ENCODE measurements around the gene SPRY1. TPM values are rescaled to one million over a fixed set of nuclear protein-coding genes. Genes with fewer than 3 reads are reported as not detected.
A peak's percentile ranks its signal among the peaks of the same experiment; 100 is the strongest.

Gene SPRY1
- total RNA-seq, 8 experiments from 2014 or later: 3.0 to 28.7 (median 4.9) TPM

DNA sequence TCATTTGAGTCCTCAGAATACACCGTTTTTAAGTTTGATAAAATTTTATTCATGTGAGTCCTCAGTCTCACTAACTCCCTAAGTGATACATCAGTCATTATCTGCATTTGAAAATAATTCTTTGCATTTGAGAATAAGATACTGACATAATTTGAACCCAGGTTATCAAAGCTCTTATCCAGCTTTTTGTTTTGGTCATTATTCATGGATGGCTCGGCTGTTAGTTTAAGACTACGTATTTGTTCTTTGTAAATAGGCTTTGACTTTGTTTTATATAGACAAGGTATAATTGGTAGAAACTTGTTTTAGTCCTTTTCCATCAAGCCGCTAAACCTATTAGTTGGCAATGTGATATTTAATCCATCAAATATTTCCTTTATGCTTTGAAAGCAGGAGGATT lies 7.9 kb downstream of the SPRY1 start:
- peaks cover 0 to 20% of the 10 kb centered on the region in 2 donors for H3K4me1 ChIP-seq (replicated peaks in 1 of 2)
- in situ Hi-C loops (cut with MboI; ENCODE audit: low pct_unique_long_range_greater_than_20kb in 2 of 9, low sequenced_read_pairs in 9 of 9, unreplicated experiment in 9 of 9): loop anchor here in 1 of 9 experiments (25.0 kb wide), 1 partner anchor 258 kb away; no protein-coding TSS in a partner anchor
- no peak overlapping the region for H3K4me3 ChIP-seq
- ATAC-seq (replicated peaks in 6 of 8): no peak
- no peak overlapping the region for H3K27ac ChIP-seq
- WGBS, 10 experiments: 38 to 100% (median 82%) methylated on average over 1 to 4 of the region's 4 CpGs

DNA sequence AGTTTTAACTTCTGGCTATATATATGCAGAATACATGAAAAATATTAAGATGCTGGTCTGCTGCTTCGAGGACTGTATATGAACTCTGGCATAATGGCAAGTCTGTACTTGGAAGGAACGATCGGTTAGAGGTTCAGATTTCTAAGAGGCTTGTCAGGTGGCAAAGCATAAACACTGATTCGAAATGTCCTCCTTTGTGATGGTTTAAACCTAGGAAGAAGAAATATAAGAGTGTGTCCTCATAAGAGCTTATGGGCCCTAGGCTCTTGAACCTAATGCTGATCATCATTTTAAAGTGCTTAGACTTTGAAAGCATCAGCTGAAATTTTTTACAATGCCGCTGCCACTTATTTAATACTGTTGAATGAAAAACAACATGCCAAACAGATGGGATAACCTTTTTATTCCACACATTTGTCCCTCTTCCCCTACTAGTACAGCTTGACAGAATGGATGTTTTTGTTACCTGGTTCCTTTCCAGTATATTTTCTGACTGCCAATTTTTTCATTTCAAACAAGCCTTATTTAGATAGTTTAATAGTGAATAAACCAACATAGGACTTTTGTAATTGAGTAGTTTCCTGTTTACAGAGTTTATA lies 8.8 kb downstream of the SPRY1 start:
- in situ Hi-C loops (cut with MboI; ENCODE audit: low pct_unique_long_range_greater_than_20kb in 2 of 9, low sequenced_read_pairs in 9 of 9, unreplicated experiment in 9 of 9): loop anchor here in 1 of 9 experiments (25.0 kb wide), 1 partner anchor 257 kb away; no protein-coding TSS in a partner anchor
- no peak for ATAC-seq (replicated peaks in 6 of 8)
- peaks cover 0 to 20% of the 10 kb centered on the region in 2 donors for H3K4me1 ChIP-seq (replicated peaks in 1 of 2)
- 10 to 88% (median 41%) methylated on average over 1 to 5 of the region's 5 CpGs; no CpG with 5 or more reads in 2 of the 10 experiments for WGBS, 10 experiments
- no peak overlapping the region for H3K27ac ChIP-seq
- H3K4me3 ChIP-seq: no peak overlapping the region

DNA sequence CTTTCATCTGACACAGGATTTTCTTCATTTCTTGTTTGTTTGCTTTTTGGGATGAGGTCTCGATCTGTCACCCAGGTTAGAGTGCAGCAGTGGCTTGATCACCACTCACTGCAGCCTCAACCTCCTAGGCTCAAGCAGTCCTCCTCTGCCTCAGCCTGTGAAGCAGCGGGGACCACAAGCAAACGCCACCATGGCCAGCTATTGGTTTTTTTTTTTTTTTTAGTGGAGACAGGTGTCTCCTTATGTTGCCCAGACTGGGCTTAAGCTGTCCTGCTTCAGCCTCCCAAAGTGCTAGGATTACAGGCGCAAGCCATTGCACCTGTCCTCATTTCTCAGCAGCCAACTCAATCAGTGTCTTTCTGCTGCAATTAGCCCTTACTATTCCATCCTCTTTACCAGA lies 10.3 kb downstream of the SPRY1 start:
- no peak for ATAC-seq (replicated peaks in 6 of 8)
- H3K27ac ChIP-seq: no peak overlapping the region
- H3K4me1 ChIP-seq (replicated peaks in 1 of 2): peaks cover 0 to 12% of the 10 kb centered on the region in 2 donors
- H3K4me3 ChIP-seq: no peak overlapping the region
- 75 to 100% (median 93%) methylated on average over 1 to 4 of the region's 4 CpGs; no CpG with 5 or more reads in 3 of the 10 experiments for WGBS, 10 experiments
- in situ Hi-C loops (cut with MboI; ENCODE audit: low pct_unique_long_range_greater_than_20kb in 2 of 9, low sequenced_read_pairs in 9 of 9, unreplicated experiment in 9 of 9): loop anchor here in 1 of 9 experiments (25.0 kb wide), 1 partner anchor 255 kb away; no protein-coding TSS in a partner anchor

DNA sequence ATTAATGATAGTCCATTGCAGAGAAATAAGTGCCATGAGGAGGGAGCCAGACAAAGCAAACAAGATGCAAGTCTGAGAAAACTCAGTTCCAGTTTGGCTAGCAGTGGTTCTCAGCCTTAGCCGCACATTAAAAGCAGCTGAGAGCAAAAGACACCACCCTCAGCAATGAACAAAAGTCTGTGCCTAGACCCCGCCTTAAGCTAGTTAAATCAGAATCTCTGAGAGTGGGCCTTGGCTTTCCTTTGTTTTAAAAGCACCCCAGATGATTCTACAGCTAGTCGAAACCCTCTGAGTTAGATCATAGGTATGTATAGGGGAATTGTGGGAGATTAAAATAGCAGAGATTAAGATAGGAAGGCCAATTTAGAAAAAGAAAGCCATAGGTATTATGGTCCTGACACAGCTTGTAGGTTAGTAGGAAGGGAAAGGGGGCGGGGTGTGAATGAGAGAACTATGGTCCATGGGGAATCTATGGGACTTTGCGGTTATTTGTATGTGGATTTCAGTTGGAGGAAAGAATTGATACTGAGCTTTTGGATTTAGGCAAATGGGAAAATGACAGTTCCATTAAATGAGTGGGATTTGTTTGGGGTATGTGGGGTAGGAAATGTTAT lies 12.0 kb downstream of the SPRY1 start:
- ATAC-seq (replicated peaks in 6 of 8): peak in 1 of 8 experiments; percentile 80
- 37 to 100% (median 93%) methylated on average over 1 to 5 of the region's 5 CpGs; no CpG with 5 or more reads in 1 of the 10 experiments for WGBS, 10 experiments
- in situ Hi-C loops (cut with MboI; ENCODE audit: low pct_unique_long_range_greater_than_20kb in 2 of 9, low sequenced_read_pairs in 9 of 9, unreplicated experiment in 9 of 9): loop anchor here in 1 of 9 experiments (25.0 kb wide), 1 partner anchor 254 kb away; no protein-coding TSS in a partner anchor

DNA sequence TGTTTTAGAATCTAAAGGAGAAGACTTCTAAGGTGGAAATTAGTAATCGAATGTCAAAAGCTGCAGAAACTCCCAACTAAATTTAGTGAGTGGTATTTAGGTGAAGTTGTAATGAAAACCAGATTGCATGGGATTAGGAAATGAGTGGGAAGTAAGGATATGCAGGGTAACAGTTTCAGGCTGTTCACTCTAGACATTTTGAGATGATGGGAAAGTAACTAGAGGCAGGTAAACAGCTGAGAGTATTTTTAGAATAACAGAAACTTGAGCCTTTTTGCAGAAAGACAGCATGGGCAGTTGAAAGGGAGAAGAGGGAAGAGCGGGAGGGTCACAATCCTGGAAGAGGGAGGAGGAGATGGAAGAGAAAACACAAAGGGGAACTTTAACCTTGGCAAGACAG lies 12.7 kb downstream of the SPRY1 start:
- H3K27ac ChIP-seq: no peak overlapping the region
- H3K4me3 ChIP-seq: no peak overlapping the region
- ATAC-seq (replicated peaks in 6 of 8): no peak
- peaks cover 0 to 6% of the 10 kb centered on the region in 2 donors for H3K4me1 ChIP-seq (replicated peaks in 1 of 2)
- in situ Hi-C loops (cut with MboI; ENCODE audit: low pct_unique_long_range_greater_than_20kb in 2 of 9, low sequenced_read_pairs in 9 of 9, unreplicated experiment in 9 of 9): loop anchor here in 1 of 9 experiments (25.0 kb wide), 1 partner anchor 253 kb away; no protein-coding TSS in a partner anchor
- 6 to 100% (median 95%) methylated on average over 1 to 2 of the region's 2 CpGs; no CpG with 5 or more reads in 1 of the 10 experiments for WGBS, 10 experiments

More for the DNA sequence above, 12.0 kb downstream of the SPRY1 start:
- no peak overlapping the region for H3K4me3 ChIP-seq
- H3K4me1 ChIP-seq (replicated peaks in 1 of 2): peaks cover 0 to 6% of the 10 kb centered on the region in 2 donors
- H3K27ac ChIP-seq: no peak overlapping the region

DNA sequence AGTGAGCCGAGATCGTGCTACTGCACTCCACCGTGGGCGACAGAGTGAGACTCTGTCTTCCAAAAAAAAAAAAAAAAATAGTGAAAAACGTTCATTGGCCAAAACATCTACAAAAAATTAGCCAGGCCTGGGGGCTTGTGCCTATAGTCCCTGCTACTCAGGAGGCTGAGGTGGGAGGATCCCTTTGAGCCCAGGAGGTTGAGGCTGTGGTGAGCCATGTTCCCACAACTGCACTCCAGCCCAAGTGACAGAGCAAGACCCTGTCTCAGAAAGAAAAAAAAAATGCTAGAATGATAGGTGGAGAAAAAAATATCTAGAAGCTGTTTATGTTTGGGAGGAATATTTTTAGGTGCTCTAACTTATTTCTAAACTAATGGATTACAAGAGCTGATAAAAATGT lies 14.9 kb downstream of the SPRY1 start:
- H3K4me3 ChIP-seq: no peak overlapping the region
- H3K4me1 ChIP-seq (replicated peaks in 1 of 2): peaks cover 0 to 3% of the 10 kb centered on the region in 2 donors
- 20 to 62% (median 47%) methylated on average over 1 to 5 of the region's 5 CpGs; no CpG with 5 or more reads in 5 of the 10 experiments for WGBS, 10 experiments
- no peak for ATAC-seq (replicated peaks in 6 of 8)
- in situ Hi-C loops (cut with MboI; ENCODE audit: low pct_unique_long_range_greater_than_20kb in 2 of 9, low sequenced_read_pairs in 9 of 9, unreplicated experiment in 9 of 9): loop anchor here in 1 of 9 experiments (25.0 kb wide), 1 partner anchor 251 kb away; no protein-coding TSS in a partner anchor
- no peak overlapping the region for H3K27ac ChIP-seq

DNA sequence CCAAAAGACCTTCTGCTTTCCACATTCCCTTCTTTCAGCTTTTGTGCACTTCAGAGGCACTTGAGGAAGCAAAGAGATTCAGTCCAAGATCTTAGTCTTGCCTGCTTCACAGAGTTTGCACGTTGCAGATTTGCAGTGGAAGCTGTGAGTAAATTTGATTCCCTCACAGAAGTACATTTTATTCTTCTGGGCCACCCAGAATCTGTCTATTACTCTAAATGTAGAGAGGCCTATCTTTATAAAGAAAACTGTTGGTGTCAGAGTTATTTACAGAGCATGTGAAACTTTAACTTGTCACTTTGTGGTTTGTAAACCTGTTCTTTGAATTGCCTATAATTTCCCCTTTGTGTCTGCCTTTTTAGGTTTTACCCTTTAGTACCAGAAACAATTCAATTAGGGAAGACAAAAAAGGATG lies 15.5 kb downstream of the SPRY1 start:
- WGBS, 10 experiments: 0 to 10% (median 0%) methylated on average over 1 of the region's 1 CpG; no CpG with 5 or more reads in 3 of the 10 experiments
- H3K4me3 ChIP-seq: no peak overlapping the region
- no peak overlapping the region for H3K27ac ChIP-seq
- no peak for ATAC-seq (replicated peaks in 6 of 8)
- in situ Hi-C loops (cut with MboI; ENCODE audit: low pct_unique_long_range_greater_than_20kb in 2 of 9, low sequenced_read_pairs in 9 of 9, unreplicated experiment in 9 of 9): loop anchor here in 1 of 9 experiments (25.0 kb wide), 1 partner anchor 250 kb away; no protein-coding TSS in a partner anchor
- H3K4me1 ChIP-seq (replicated peaks in 1 of 2): peaks cover 0 to 3% of the 10 kb centered on the region in 2 donors

DNA sequence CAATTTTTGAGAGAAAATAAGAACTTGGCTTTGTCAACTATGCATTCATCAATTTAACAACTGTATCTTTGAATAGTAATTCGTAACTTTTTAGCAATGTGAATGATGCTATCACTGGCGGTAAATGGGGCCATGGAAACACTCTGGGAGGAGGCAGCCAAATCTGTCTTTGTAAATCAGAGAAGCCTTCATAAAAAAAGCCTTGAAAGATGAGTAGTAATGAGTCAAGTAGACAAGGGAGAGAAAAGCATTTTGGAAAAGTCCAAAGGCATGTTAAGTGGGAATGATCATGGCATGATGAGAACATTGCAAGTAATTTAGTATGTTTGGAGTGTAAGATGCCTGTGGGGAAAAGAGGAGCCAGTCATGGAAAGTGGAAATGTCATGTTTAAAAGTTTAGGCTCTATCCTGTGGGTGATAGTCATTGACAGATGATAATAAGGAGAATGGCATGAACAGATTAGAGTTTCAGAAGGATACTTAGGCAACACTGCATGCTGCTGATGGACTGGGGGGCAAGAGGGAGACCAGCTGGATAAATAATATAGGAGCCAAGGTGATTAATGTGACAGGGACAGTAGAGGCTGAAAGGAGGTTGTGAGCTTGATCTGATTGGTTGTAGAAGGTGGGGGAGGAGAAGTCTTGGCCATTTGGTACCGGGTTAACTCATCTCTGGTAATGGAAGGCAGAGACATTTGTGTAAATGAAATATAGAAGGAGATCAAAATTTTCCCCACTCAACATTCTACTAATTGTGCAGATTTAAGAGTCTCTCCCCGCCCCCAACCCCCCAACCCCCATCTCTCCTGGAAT lies 16.3 kb downstream of the SPRY1 start:
- Histone ChIP-seq H3K27ac (no peak overlapping the region), H3K4me1 (replicated peaks in 1 of 2) (peaks cover 0 to 3% of the 10 kb centered on the region in 2 donors), H3K4me3 (no peak overlapping the region)
- 14 to 86% (median 63%) methylated on average over 2 to 4 of the region's 4 CpGs for WGBS, 10 experiments
- in situ Hi-C loops (cut with MboI; ENCODE audit: low pct_unique_long_range_greater_than_20kb in 2 of 9, low sequenced_read_pairs in 9 of 9, unreplicated experiment in 9 of 9): loop anchor here in 1 of 9 experiments (25.0 kb wide), 1 partner anchor 249 kb away; no protein-coding TSS in a partner anchor
- ATAC-seq (replicated peaks in 6 of 8): peak in 1 of 8 experiments; percentile 65

DNA sequence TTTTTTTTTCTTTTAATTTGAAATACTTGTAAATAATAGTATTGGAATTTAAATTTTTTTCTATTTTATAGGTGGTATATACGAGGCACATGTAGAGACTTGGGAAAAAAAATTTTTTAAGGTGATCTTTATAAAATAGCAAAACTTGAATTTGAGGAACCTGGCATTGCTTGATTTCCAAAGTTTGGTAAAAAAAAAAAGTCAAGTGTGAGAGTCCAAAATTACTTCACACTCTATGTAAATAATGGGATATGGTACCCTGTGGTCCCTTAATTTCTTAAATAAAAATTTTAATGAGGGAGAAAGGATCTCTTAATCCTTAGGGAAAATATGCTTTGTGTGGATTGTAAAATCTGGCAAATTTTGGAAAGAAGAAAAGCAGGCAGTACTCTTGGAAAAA lies 19.0 kb downstream of the SPRY1 start:
- Histone ChIP-seq H3K4me3 (no peak overlapping the region), H3K27ac (no peak overlapping the region), H3K4me1 (replicated peaks in 1 of 2) (peaks cover 0 to 2% of the 10 kb centered on the region in 2 donors)
- no peak for ATAC-seq (replicated peaks in 6 of 8)
- in situ Hi-C loops (cut with MboI; ENCODE audit: low pct_unique_long_range_greater_than_20kb in 2 of 9, low sequenced_read_pairs in 9 of 9, unreplicated experiment in 9 of 9): loop anchor here in 1 of 9 experiments (25.0 kb wide), 1 partner anchor 247 kb away; no protein-coding TSS in a partner anchor
- 38 to 100% (median 94%) methylated on average over 1 of the region's 1 CpG; no CpG with 5 or more reads in 3 of the 10 experiments for WGBS, 10 experiments

DNA sequence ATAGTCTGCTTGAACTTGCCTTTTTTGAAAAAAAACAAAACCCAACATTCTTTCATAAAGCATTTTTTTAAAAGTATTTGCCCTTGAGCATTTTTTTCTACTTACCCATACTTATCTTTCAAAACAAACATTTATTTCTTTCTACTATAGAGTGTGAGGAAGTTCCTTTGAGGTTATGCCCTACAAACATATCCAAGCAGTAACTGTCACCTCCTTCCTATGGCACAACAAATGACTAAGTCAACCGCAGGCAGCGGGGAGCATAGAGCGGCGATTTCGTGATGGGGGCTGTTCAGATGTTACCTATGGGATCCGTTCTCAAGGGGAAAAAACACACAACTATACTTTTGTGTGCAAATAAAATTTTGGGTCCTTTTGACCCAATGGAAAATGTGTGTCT lies 19.4 kb downstream of the SPRY1 start:
- Histone ChIP-seq H3K4me1 (replicated peaks in 1 of 2) (peaks cover 0 to 2% of the 10 kb centered on the region in 2 donors), H3K4me3 (no peak overlapping the region), H3K27ac (no peak overlapping the region)
- ATAC-seq (replicated peaks in 6 of 8): no peak
- in situ Hi-C loops (cut with MboI; ENCODE audit: low pct_unique_long_range_greater_than_20kb in 2 of 9, low sequenced_read_pairs in 9 of 9, unreplicated experiment in 9 of 9): loop anchor here in 1 of 9 experiments (25.0 kb wide), 1 partner anchor 246 kb away; no protein-coding TSS in a partner anchor
- WGBS, 10 experiments: 82 to 100% (median 96%) methylated on average over 1 to 6 of the region's 6 CpGs; no CpG with 5 or more reads in 3 of the 10 experiments

DNA sequence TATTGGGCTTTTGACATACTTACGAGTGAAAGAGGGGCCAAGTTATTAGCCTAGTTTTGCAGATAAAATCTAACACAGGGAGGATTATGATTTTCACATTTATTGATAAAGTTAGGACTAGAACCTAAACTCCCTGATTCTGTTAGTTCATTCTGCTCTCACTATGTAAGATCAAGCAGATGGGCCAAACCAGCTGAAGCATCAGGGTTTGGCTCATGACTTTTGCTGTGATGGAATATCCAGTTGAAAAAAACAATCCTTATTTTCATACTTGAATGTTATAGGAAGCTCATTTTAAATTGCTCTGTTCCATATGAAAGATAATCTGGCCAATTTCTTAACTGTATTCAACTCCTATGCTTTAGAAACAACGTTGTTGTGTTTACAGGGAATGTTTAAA lies 21.2 kb downstream of the SPRY1 start:
- Histone ChIP-seq H3K4me1 (replicated peaks in 1 of 2) (peaks cover 0 to 2% of the 10 kb centered on the region in 2 donors), H3K27ac (no peak overlapping the region), H3K4me3 (no peak overlapping the region)
- WGBS, 10 experiments: 29 to 70% (median 61%) methylated on average over 1 to 2 of the region's 2 CpGs; no CpG with 5 or more reads in 3 of the 10 experiments
- ATAC-seq (replicated peaks in 6 of 8): no peak
- in situ Hi-C loops (cut with MboI; ENCODE audit: low pct_unique_long_range_greater_than_20kb in 2 of 9, low sequenced_read_pairs in 9 of 9, unreplicated experiment in 9 of 9): loop anchor here in 1 of 9 experiments (25.0 kb wide), 1 partner anchor 244 kb away; no protein-coding TSS in a partner anchor

DNA sequence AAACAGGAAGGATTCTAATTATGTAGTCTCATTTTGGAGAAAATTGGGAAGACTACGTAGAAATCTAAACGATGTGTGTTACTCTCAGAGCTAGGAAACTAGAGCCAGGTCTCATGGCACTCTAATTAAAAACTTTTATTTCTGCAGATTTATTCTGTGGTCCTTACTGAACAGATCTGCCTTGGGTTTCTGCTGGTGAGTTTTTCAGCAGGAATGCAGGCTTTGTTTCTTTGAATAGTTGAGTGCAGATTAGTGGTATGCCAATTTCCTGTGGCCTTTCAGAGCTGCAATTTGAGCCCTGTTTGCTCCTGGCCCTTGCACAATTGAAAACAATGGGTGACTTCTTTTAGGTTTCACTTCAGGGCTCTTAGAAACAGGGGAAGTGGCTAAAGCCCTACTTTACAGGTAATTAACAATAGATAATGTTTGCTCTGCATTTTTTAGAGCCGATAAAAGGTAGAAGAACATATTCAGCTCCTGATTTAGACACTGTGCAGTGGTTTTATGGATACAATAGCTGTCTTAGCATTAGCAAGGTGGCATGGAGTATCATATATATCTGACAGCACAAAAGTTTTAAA lies 21.8 kb downstream of the SPRY1 start:
- in situ Hi-C loops (cut with MboI; ENCODE audit: low pct_unique_long_range_greater_than_20kb in 2 of 9, low sequenced_read_pairs in 9 of 9, unreplicated experiment in 9 of 9): loop anchor here in 1 of 9 experiments (25.0 kb wide), 1 partner anchor 244 kb away; no protein-coding TSS in a partner anchor
- peaks cover 0 to 2% of the 10 kb centered on the region in 2 donors for H3K4me1 ChIP-seq (replicated peaks in 1 of 2)
- no peak overlapping the region for H3K4me3 ChIP-seq
- 0 to 86% (median 24%) methylated on average over 1 to 3 of the region's 3 CpGs for WGBS, 10 experiments
- peak; percentile 29 to 91 (median 64) for ATAC-seq (replicated peaks in 6 of 8)
- no peak overlapping the region for H3K27ac ChIP-seq
